GM06990 (cell line): Measurements from ENCODE around the gene MRPL23.

ENCODE experiments used
- DNase-seq: peaks from one replicate; pipeline ENCODE4 v3.0.0-alpha.2; 2011; ENCODE audit not compliant: insufficient read length; ENCODE audit errors: extremely low read depth
- H3K27me3 ChIP-seq: replicated peaks from 2 replicates; pipeline ENCODE4 v1.6.0; 2011; ENCODE audit warnings: low read length; ENCODE audit not compliant: control insufficient read depth, insufficient read depth
- H3K36me3 ChIP-seq: 2 replicates; pipeline ENCODE4 v1.5.1; 2011; ENCODE audit warnings: low read length; ENCODE audit not compliant: control insufficient read depth, insufficient read depth
- H3K4me3 ChIP-seq: replicated peaks from 2 replicates; pipeline ENCODE4 v1.5.1; 2011; ENCODE audit warnings: low read depth, mild to moderate bottlenecking, control low read depth, low read length
- TF ChIP-seq, protein P1 (sequence below): IDR thresholded peaks from 2 replicates; pipeline ENCODE4 v1.5.1; 2011; ENCODE audit warnings: low read length, control low read depth, mild to moderate bottlenecking, inconsistent platforms; ENCODE audit not compliant: insufficient read depth, poor library complexity, severe bottlenecking

The MRPL23 gene

DNA sequence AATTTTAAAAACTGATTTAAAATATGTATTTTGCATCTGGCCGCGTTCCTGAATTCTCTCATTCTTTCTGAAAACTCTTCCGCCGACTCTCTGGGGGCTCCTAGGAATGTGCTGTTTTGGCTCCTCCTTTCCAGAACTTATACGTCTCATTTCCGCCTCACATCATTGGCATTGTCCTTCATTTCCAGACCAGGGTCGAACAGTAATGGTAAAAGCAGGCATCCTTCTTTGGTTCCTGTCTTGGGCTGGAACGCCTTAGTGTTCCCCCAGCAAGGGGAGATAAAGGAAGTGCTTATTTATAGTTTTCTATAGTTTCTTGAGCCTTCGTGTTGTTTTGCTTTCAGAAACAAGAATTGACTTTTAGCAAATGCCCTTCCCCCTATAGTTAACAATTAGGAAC lies 38.5 kb upstream of the MRPL23 start:
- Histone ChIP-seq H3K4me3 (no peak overlapping the region), H3K27me3 (peaks cover 1% of the 10 kb centered on the region; the same call in 1 of the 2 replicates), H3K36me3 (no peaks in the 10 kb centered on the region)
- no peak for DNase-seq
- TF ChIP-seq, protein P1, sequence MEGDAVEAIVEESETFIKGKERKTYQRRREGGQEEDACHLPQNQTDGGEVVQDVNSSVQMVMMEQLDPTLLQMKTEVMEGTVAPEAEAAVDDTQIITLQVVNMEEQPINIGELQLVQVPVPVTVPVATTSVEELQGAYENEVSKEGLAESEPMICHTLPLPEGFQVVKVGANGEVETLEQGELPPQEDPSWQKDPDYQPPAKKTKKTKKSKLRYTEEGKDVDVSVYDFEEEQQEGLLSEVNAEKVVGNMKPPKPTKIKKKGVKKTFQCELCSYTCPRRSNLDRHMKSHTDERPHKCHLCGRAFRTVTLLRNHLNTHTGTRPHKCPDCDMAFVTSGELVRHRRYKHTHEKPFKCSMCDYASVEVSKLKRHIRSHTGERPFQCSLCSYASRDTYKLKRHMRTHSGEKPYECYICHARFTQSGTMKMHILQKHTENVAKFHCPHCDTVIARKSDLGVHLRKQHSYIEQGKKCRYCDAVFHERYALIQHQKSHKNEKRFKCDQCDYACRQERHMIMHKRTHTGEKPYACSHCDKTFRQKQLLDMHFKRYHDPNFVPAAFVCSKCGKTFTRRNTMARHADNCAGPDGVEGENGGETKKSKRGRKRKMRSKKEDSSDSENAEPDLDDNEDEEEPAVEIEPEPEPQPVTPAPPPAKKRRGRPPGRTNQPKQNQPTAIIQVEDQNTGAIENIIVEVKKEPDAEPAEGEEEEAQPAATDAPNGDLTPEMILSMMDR: no peak

DNA sequence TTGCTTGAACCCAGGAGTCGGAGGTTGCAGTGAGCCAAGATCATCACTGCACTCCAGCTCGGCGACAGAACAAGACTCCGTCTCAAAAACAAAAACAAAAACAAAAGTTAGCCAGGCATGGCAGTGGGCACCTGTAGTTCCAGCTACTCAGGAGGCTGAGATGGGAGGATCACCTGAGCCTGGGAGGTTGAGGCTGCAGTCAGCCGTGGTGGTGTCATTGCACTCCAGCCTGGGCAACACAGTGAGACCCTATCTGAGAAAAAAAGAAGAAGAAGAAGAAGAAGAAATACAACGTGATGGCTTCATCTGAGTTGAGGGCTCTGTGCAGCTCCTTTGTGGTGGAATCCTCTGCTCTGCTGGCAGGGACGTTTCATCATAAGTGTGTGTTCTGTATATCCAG lies 37.6 kb upstream of the MRPL23 start:
- TF ChIP-seq, protein P1: no peak
- Histone ChIP-seq H3K36me3 (no peaks in the 10 kb centered on the region), H3K4me3 (no peak overlapping the region), H3K27me3 (peaks cover 1% of the 10 kb centered on the region; the same call in 1 of the 2 replicates)
- DNase-seq: no peak

DNA sequence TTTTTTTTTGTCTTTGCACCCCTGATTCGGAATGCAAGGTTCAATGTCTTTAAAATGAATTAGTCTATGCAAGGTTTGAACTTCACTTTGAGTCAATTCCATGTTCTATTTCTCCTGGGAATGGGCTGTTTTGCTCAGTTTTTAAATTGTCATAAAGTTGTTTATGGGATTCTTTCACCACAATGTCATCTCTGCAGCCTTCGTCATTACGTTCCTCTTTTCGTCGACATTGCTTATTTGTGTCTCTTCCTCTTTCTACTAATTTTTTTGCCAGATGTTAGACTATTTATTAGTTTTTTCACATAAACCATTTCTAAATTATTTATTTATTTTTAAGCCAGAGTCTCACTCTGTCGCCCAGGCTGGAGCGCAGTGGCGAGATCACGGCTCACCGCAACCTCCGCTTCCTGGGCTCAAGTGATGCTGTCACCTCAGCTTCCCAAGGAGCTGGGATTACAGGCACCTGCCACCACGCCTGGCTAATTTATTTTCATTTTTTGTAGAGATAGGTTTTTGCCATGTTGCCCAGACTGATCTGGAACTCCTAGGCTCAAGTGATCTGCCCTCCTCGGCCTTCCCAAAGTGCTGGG lies 34.7 kb upstream of the MRPL23 start:
- TF ChIP-seq, protein P1: no peak
- H3K27me3 ChIP-seq: no peaks in the 10 kb centered on the region; the same call in 1 of the 2 replicates
- no peak for DNase-seq
- H3K36me3 ChIP-seq: no peaks in the 10 kb centered on the region
- H3K4me3 ChIP-seq: no peak overlapping the region

DNA sequence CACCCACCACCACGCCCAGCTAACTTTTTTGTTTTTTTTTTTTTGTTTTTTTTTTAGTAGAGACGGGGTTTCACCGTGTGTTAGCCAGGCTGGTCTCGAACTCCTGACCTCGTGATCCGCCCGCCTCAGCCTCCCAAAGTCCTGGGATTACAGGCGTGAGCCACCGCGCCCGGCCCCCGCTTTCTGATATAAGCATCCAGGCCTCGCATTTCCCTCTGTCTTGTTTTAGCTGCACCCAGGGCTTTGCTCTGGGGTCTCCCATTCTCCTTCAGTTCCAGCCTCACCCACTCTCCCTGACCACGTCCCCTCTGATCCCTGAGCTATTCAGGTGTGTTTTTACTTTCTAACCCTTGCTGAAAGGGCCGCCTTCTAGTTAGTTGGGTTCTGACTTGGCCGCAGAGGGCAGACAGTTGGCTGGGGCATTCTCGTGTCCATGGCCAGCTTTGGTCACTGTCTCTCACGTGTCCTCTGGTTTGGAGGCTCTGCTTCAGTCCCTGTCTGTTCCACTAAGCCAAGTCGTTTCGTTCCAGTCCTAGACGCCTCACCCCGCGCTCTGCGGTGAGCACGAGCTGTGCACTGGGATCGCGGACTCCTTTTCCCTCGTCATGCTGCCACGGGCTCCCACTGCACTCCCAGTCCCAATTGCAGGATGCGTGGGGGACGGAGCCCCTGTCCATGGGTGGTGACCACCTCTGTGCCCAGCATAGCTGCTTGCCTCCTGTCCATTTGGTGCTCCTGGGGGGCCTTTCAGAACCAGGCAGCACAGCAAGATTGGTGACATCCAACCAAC lies 33.7 kb upstream of the MRPL23 start:
- no peaks in the 10 kb centered on the region for H3K36me3 ChIP-seq
- TF ChIP-seq, protein P1: no peak
- DNase-seq: no peak
- H3K4me3 ChIP-seq: no peak overlapping the region
- H3K27me3 ChIP-seq: no peaks in the 10 kb centered on the region; the same call in 1 of the 2 replicates

DNA sequence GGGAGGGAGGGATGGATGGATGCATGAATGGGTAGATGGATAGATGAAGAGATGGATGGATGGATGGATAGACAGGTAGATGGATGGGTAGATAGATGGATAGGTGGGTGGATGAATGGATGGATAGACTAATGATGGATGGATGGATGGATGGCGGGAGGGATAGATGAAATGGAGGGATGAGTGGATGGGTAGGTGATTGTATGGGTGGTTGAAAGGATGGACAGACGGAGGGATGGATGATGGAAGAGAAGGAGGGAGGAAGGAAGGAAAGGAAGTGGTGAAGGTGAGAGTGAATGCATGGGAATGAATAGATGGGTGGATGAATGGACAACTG lies 31.4 kb upstream of the MRPL23 start:
- Histone ChIP-seq H3K36me3 (no peaks in the 10 kb centered on the region), H3K27me3 (no peaks in the 10 kb centered on the region; the same call in 1 of the 2 replicates), H3K4me3 (no peak overlapping the region)
- DNase-seq: no peak
- TF ChIP-seq, protein P1: no peak
